Measurements from ENCODE around the gene KDM5B.

KDM5B gene

DNA sequence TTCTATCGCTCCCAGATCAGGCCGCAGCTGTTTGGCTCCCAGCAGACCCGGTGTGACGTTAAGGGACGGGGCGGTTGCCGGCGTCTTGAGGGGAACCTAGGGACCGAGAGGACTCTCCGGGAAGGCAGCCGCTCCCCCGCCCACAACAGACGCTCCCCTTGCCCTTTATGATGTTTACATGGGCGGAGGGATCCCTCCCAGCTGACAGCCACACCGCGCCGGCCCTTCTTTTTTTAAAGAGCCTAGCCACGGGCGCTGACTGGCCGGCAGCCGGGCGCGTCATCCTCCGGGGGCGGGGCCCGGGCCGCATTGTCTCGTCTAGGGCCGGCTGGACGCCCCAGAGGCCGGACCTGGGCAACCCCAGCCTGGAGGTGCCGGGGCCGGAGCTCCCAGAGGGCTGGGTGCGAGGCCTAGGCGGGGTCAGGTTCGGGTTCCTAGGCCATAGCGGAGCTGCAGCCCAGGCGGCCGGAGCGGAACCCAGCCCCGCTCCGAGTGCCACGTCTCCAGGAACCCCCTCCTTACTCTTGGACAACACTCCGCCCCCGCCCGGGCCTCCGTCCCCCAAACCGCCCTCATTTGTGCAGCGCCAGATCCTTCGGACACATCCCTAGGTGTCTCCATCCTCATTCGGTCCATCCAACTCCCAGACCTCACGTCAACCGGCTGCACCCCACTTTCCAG is 2.5 kb upstream of the KDM5B start, which contains the start of gene PCAT6 (continued):
- TF ChIP-seq ZNF2 (tag by site-specific recombination; IDR thresholded peaks at IDR 0.05) = 0 out of 2 replicates have a peak, but pooled peaks have one; percentile 33
- no peak for TF ChIP-seq HOXD13 (CRISPR knock-in tag; IDR thresholded peaks at IDR 0.05; ENCODE audit: borderline replicate concordance)
- no peak for TF ChIP-seq ZNF280C (tag by site-specific recombination; IDR thresholded peaks at IDR 0.05)
- no peak for TF ChIP-seq ZNF394 (tag by site-specific recombination; IDR thresholded peaks at IDR 0.05; ENCODE audit: borderline replicate concordance)
- no peak for TF ChIP-seq ZNF837 (tag by site-specific recombination; IDR thresholded peaks at IDR 0.05)
- no peak for TF ChIP-seq ZNF510 (tag by site-specific recombination; IDR thresholded peaks at IDR 0.05; ENCODE audit: insufficient replicate concordance)
- peak; percentile 79 for TF ChIP-seq SP7 (tag by site-specific recombination; IDR thresholded peaks at IDR 0.05)
- TF ChIP-seq ZNF623 (tag by site-specific recombination; IDR thresholded peaks at IDR 0.05) = no peak
- no peak for TF ChIP-seq SALL2 (tag by site-specific recombination; IDR thresholded peaks at IDR 0.05; ENCODE audit: borderline replicate concordance)
- no peak for TF ChIP-seq ZFP69B (tag by site-specific recombination; IDR thresholded peaks at IDR 0.05)
- no peak for TF ChIP-seq ZNF274 (IDR thresholded peaks at IDR 0.05; ENCODE audit: low read length)
- no peak for TF ChIP-seq ZNF274 (tag by site-specific recombination; IDR thresholded peaks at IDR 0.05; ENCODE audit: borderline replicate concordance)
- TF ChIP-seq, protein P1, sequence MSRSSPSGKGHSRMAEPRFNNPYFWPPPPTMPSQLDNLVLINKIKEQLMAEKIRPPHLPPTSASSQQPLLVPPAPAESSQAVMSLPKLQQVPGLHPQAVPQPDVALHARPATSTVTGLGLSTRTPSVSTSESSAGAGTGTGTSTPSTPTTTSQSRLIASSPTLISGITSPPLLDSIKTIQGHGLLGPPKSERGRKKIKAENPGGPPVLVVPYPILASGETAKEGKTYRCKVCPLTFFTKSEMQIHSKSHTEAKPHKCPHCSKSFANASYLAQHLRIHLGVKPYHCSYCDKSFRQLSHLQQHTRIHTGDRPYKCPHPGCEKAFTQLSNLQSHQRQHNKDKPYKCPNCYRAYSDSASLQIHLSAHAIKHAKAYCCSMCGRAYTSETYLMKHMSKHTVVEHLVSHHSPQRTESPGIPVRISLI (tag by site-specific recombination; IDR thresholded peaks at IDR 0.05) = no peak
- TF ChIP-seq ZNF416 (tag by site-specific recombination; IDR thresholded peaks at IDR 0.05) = no peak
- no peak for TF ChIP-seq ZNF37A (tag by site-specific recombination; IDR thresholded peaks at IDR 0.05)
- TF ChIP-seq, protein P2, sequence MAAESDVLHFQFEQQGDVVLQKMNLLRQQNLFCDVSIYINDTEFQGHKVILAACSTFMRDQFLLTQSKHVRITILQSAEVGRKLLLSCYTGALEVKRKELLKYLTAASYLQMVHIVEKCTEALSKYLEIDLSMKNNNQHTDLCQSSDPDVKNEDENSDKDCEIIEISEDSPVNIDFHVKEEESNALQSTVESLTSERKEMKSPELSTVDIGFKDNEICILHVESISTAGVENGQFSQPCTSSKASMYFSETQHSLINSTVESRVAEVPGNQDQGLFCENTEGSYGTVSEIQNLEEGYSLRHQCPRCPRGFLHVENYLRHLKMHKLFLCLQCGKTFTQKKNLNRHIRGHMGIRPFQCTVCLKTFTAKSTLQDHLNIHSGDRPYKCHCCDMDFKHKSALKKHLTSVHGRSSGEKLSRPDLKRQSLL (tag by site-specific recombination; IDR thresholded peaks at IDR 0.05) = no peak
- TF ChIP-seq ZSCAN30 (tag by site-specific recombination; IDR thresholded peaks at IDR 0.05) = peak; percentile 75
- TF ChIP-seq YY1 (tag by site-specific recombination; IDR thresholded peaks at IDR 0.05) = peak; percentile 42; the same call in 1 of the 2 replicates
- TF ChIP-seq ZNF747 (tag by site-specific recombination; IDR thresholded peaks at IDR 0.05) = no peak
- TF ChIP-seq CTCF (tag by site-specific recombination; IDR thresholded peaks at IDR 0.05) = no peak; the same call in 1 of the 2 replicates
- no peak for TF ChIP-seq ZBTB49 (tag by site-specific recombination; IDR thresholded peaks at IDR 0.05; ENCODE audit: low read depth)
- TF ChIP-seq SETDB1 (IDR thresholded peaks at IDR 0.05; ENCODE audit: insufficient read length, low read length) = no peak
- peak; percentile 64 for TF ChIP-seq PRDM10 (tag by site-specific recombination; IDR thresholded peaks at IDR 0.05)
- peak; percentile 43; the same call in 1 of the 2 replicates for TF ChIP-seq ZNF600 (tag by site-specific recombination; IDR thresholded peaks at IDR 0.05)
- TF ChIP-seq ZFP37 (tag by site-specific recombination; IDR thresholded peaks at IDR 0.05) = no peak
- TF ChIP-seq ZNF501 (tag by site-specific recombination; IDR thresholded peaks at IDR 0.05) = peak; percentile 71; the same call in 1 of the 2 replicates

Data from HEK293 (cell line).